Gastrocnemius medialis (tissue), 4 donors: ENCODE results near the gene KLHL11.

Experiments used
- CTCF ChIP-seq, 5 experiments: fragments of 450-650 bp in 3 of 5; fragments of 200-600 bp in 2 of 5; sonication (generic) in 2 of 5; IDR thresholded peaks in 4 of 5; conservative IDR thresholded peaks in 1 of 5; 1 replicate in 4 of 5; 2 replicates in 1 of 5; pipeline ENCODE4 v1.5.1; 2016 to 2019; ENCODE audit warnings: antibody characterized with exemption in 5 of 5, mild to moderate bottlenecking in 3 of 5, moderate library complexity in 3 of 5
- POLR2A ChIP-seq, 2 donors: fragments of 450-650 bp; IDR thresholded peaks; one replicate each; pipeline ENCODE4 v1.6.1; 2017; ENCODE audit warnings: antibody characterized with exemption in 2 of 2, mild to moderate bottlenecking in 2 of 2, moderate library complexity in 2 of 2

DNA sequence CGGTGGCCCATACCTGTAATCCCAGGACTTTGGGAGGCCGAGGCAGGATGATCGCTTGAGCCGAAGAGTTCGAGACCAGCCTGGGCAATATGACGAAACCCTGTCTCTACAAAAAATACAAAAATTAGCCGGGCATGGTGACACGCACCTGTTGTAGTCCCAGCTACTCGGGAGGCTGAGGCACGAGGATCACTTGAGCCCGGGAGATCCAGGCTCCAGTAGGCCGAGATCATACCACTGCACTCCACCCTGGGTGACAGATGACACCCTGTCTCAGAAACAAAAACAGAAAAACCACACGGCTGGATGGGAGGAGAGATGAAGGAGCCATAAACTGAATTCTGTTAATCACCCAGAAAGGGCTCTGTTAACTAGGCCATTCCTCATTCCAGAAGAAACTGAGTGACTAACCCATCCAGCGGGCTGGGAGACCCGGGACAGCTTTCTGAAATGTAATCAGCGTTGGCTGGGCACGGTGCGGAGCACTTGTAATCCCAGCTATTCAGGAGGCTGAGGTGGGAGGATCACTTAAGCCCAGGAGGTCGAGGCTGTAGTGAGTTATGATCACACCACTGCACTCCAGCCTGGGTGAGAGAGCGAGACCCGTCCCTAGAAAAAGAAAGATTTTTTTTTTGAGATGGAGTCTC is 28.6 kb downstream of the KLHL11 start:
- no peak for TF ChIP-seq POLR2A (IDR thresholded peaks at IDR 0.05)
- no peak for TF ChIP-seq CTCF (IDR thresholded peaks at IDR 0.05 in 4 of 5, conservative IDR thresholded peaks at IDR 0.05 in 1 of 5)
